K562 (cell line): ENCODE data around the gene RNF43. TPM values are rescaled to one million over a fixed set of nuclear protein-coding genes. Genes with fewer than 3 reads are reported as not detected.

Experiments
- ATAC-seq: fragments of 200-7000 bp; cut with Tn5 transposase; 3 replicates; pipeline ENCODE4 v1.9.1; 2020; ENCODE audit warnings: moderate library complexity
- BruUV-seq: library from RNA; stranded (reverse); fragments of 400-500 nt; replicated peaks from 2 replicates; lab custom pipeline; 2021; lab: Mats Ljungman, UMichigan
- CTCF ChIA-PET: fragments of 300-600 bp; formaldehyde crosslinking; extraction: SDS; loops from one replicate; lab custom pipeline; 2021; ENCODE audit warnings: low intra/inter-chr PET ratio; lab: Yijun Ruan, JAX
- POLR2A ChIA-PET: fragments of 300-600, 350-650 bp; sonication (Branson Sonifier 250); formaldehyde crosslinking; extraction: SDS; loops from one replicate; lab custom pipeline; 2021; ENCODE audit warnings: antibody characterized with exemption, inconsistent platforms; lab: Yijun Ruan, JAX
- DNase-seq, 4 experiments: peaks; one replicate each; pipeline versions ENCODE4 v3.0.0 to v3.0.0-alpha.2; 2011 to 2018; ENCODE audit warnings: low spot score in 3 of 4, mixed read lengths in 3 of 4; ENCODE audit errors: extremely low read depth in 1 of 4
- FAIRE-seq: peaks from 2 replicates; lab custom pipeline; 2011; peaks lifted over from hg19 to GRCh38; lab: Jason Lieb, UNC
- H2AFZ ChIP-seq: 2 replicates; pipeline ENCODE4 v1.6.0; 2011; ENCODE audit warnings: low read depth, low read length, control low read depth, inconsistent platforms
- H3K27ac ChIP-seq: fragments of 200-600 bp; 3 replicates; pipeline ENCODE4 v1.8.0; 2011; ENCODE audit warnings: low read depth, mild to moderate bottlenecking, control low read depth, inconsistent platforms, low read length, moderate library complexity, mixed read lengths; ENCODE audit errors: extremely low read depth
- H3K27me3 ChIP-seq, 2 experiments: fragments of 300-600 bp in 1 of 2; 2 replicates in 1 of 2; 3 replicates in 1 of 2; pipeline versions ENCODE4 v1.6.0 to v1.8.0; 2011; ENCODE audit warnings: inconsistent platforms in 2 of 2, low read length in 2 of 2, mild to moderate bottlenecking in 1 of 2, mixed read lengths in 1 of 2, moderate library complexity in 1 of 2; ENCODE audit not compliant: control insufficient read depth in 2 of 2, insufficient read depth in 2 of 2
- H3K36me3 ChIP-seq: fragments of 300-600 bp; 3 replicates; pipeline ENCODE4 v1.8.0; 2011; ENCODE audit warnings: mild to moderate bottlenecking, low read length, inconsistent platforms; ENCODE audit not compliant: control insufficient read depth, insufficient read depth
- H3K4me1 ChIP-seq, 2 experiments: fragments of 200-600 bp in 1 of 2; replicated peaks in 1 of 2; 2 replicates in 1 of 2; 3 replicates in 1 of 2; pipeline versions ENCODE4 v1.5.1 to v1.8.0; 2011; ENCODE audit warnings: inconsistent platforms in 2 of 2, low read length in 2 of 2, mild to moderate bottlenecking in 1 of 2, mixed read lengths in 1 of 2, moderate library complexity in 1 of 2; ENCODE audit not compliant: control insufficient read depth in 2 of 2, insufficient read depth in 2 of 2
- H3K4me2 ChIP-seq: 2 replicates; pipeline ENCODE4 v1.6.1; 2011; ENCODE audit warnings: low read length, control low read depth, inconsistent platforms, mixed read lengths; ENCODE audit not compliant: insufficient read depth
- H3K4me3 ChIP-seq: fragments of 200-600 bp; sonication (generic), shearing (Covaris generic); 2 replicates; pipeline ENCODE4 v1.5.1; 2016; ENCODE audit warnings: control low read depth, inconsistent platforms
- H3K79me2 ChIP-seq: fragments of 200-600 bp; 3 replicates; pipeline ENCODE4 v1.8.0; 2011; ENCODE audit warnings: low read length, inconsistent platforms; ENCODE audit not compliant: control insufficient read depth, insufficient read depth
- H3K9ac ChIP-seq, 2 experiments: 2 replicates each; pipeline versions ENCODE4 v1.6.0 to v1.6.1; 2011; ENCODE audit warnings: low read depth in 2 of 2, low read length in 2 of 2, control low read depth in 1 of 2, inconsistent platforms in 1 of 2, mild to moderate bottlenecking in 1 of 2, mixed read lengths in 1 of 2; ENCODE audit not compliant: insufficient read depth in 1 of 2
- H3K9me1 ChIP-seq: one replicate; pipeline ENCODE4 v1.6.0; 2011; ENCODE audit warnings: inconsistent platforms, mild to moderate bottlenecking, low read length, moderate library complexity; ENCODE audit not compliant: control insufficient read depth, insufficient read depth
- H3K9me3 ChIP-seq: replicated peaks from 2 replicates; pipeline ENCODE4 v1.5.1; 2011; ENCODE audit warnings: low read depth, low read length, inconsistent platforms; ENCODE audit not compliant: control insufficient read depth, insufficient read depth
- H4K20me1 ChIP-seq: replicated peaks from 2 replicates; pipeline ENCODE4 v1.6.1; 2011; ENCODE audit warnings: low read length, inconsistent platforms, mixed read lengths; ENCODE audit not compliant: control insufficient read depth, insufficient read depth
- CTCF ChIP-seq, 3 experiments: IDR thresholded peaks in 2 of 3; conservative IDR thresholded peaks in 1 of 3; 2 replicates each; pipeline ENCODE4 v1.5.1; 2011 to 2012; ENCODE audit warnings: low read length in 3 of 3, mild to moderate bottlenecking in 3 of 3, control low read depth in 2 of 3, improper control_type of control experiment in 1 of 3, inconsistent platforms in 1 of 3, low read depth in 1 of 3, mixed read lengths in 1 of 3, moderate library complexity in 1 of 3; ENCODE audit not compliant: insufficient read depth in 2 of 3
- FOXK2 ChIP-seq, 2 experiments: fragments of 450-650 bp; IDR thresholded peaks in 1 of 2; conservative IDR thresholded peaks in 1 of 2; 2 replicates each; pipeline ENCODE4 v1.6.1; 2016; ENCODE audit warnings: low read depth in 2 of 2, mild to moderate bottlenecking in 1 of 2
- ZNF24 ChIP-seq: fragments of 450-650 bp; IDR thresholded peaks from 2 replicates; pipeline ENCODE4 v1.6.1; 2016
- ZNF431 ChIP-seq: sonication (generic); formaldehyde crosslinking; IDR thresholded peaks from 2 replicates; pipeline ENCODE4 v1.8.0; 2022; ENCODE audit warnings: mild to moderate bottlenecking, missing genetic modification reagents
- ZNF57 ChIP-seq: fragments of 450-650 bp; formaldehyde crosslinking; IDR thresholded peaks from 2 replicates; pipeline ENCODE4 v1.4.0; 2020; ENCODE audit warnings: mild to moderate bottlenecking, moderate library complexity
- WGBS: fragments of 100-300 bp; shearing (Covaris generic); methylation state at CpG from one replicate; pipeline ENCODE4 v1.1.6; 2016; ENCODE audit warnings: low coverage, mixed read lengths; ENCODE audit not compliant: insufficient coverage; ENCODE audit errors: missing lambda C conversion rate; 5-methylcytosine and 5-hydroxymethylcytosine counted together
- in situ Hi-C: fragments of 300-500 bp; cut with MboI; formaldehyde crosslinking; loops from 4 replicates; pipeline ENCODE4 v1.15.0; 2018; ENCODE audit warnings: inconsistent platforms, mixed read lengths
- intact Hi-C: fragments of 100-400 bp; cut with micrococcal nuclease; formaldehyde crosslinking; loops from 2 replicates; pipeline ENCODE4 v1.14.2; 2022
- polyA plus RNA-seq, 8 experiments: library from polyadenylated mRNA; depleted of rRNA in 4 of 8; stranded (reverse) in 5 of 8; unstranded in 3 of 8; fragments of >200 nt; fragmentation: Nextera tagmentation in 2 of 8; fragmentation: Illumina TruSeq in 1 of 8; extraction: Ambion mirVana in 2 of 8; extraction: Trizol in 1 of 8; gene quantifications; 2 replicates each; pipeline versions ENCODE4 v1.2.1 to v1.2.3, GENCODE V29; 2011 to 2014; ENCODE audit warnings: inconsistent platforms in 1 of 8, missing spikeins in 1 of 8
- total RNA-seq, 7 experiments: library from RNA; depleted of rRNA in 6 of 7; stranded (reverse); fragments of >200 nt in 6 of 7; fragmentation: Illumina TruSeq in 2 of 7; extraction: Trizol in 2 of 7; gene quantifications; 2 replicates each; pipeline versions ENCODE4 v1.2.1 to v1.2.3, GENCODE V29; 2011 to 2021; ENCODE audit warnings: low replicate concordance in 1 of 7

Gene RNF43
- total and polyA plus RNA-seq, 9 of the 15 experiments (the other 6 are each of a cell fraction or from before 2014, with no cell fraction given): 0.29 to 2.7 (median 1.4) TPM

- ChIA-PET POLR2A (interaction anchor here (1.1 to 1.8 kb wide), 3 partner anchors 100 to 109 kb away, joined by 3 to 10 read pairs (median 5); no protein-coding TSS in a partner anchor), CTCF (no interaction called here)
- WGBS: 43% methylated on average over 7 of the region's 7 CpGs
- DNase-seq (no peak), ATAC-seq (peak; percentile 36; the same call in 1 of the 3 replicates), FAIRE-seq (peak; percentile 11)
- Histone ChIP-seq H3K9me3 (no peaks in the 10 kb centered on the region), H3K27ac (no peak overlapping the region), H3K36me3 (no peaks in the 10 kb centered on the region), H3K4me2 (no peak overlapping the region), H3K4me1 (peaks cover 7 to 19% of the 10 kb centered on the region in 2 experiments; a peak in 4 of 5 replicates), H3K27me3 (no peaks in the 10 kb centered on the region), H2AFZ (peak overlapping the region; percentile 48), H3K9ac (no peak overlapping the region), H4K20me1 (no peaks in the 10 kb centered on the region), H3K79me2 (no peaks in the 10 kb centered on the region), H3K4me3 (no peak overlapping the region), H3K9me1 (no peaks in the 10 kb centered on the region)
- in situ Hi-C loops: no loop called here
- TF ChIP-seq ZNF24: peak; percentile 96
- TF ChIP-seq ZNF57 (CRISPR knock-in tag): no peak
- TF ChIP-seq CTCF (IDR thresholded peaks at IDR 0.05 in 2 of 3, conservative IDR thresholded peaks at IDR 0.05 in 1 of 3; ENCODE audit: insufficient read depth in 2 of 3, low read depth in 1 of 3, low read length in 3 of 3): peak in 2 of 3 experiments; percentile 10 to 30; a peak in 2 of 6 replicates
- TF ChIP-seq ZNF431 (CRISPR knock-in tag): no peak
- 0 out of 4 replicates have a peak, but pooled peaks of 1 of the 2 experiments have one; percentile 26 for TF ChIP-seq FOXK2 (conservative IDR thresholded peaks at IDR 0.05 in 1 of 2, IDR thresholded peaks at IDR 0.05 in 1 of 2; ENCODE audit: low read depth in 2 of 2)
- no TSS peak for BruUV-seq
- intact Hi-C loops: no loop called here
Observed at GRCh38 chr17:58432806-58433573, 15.7 kb upstream of the RNF43 start.
